H1 (cell line): ENCODE results near the gene CDH9.

ENCODE experiments used
- CTCF ChIP-seq, 3 experiments: IDR thresholded peaks; 1 replicate in 2 of 3; 2 replicates in 1 of 3; pipeline versions ENCODE4 v1.5.1 to v1.6.1; 2011; ENCODE audit warnings: low read length in 3 of 3, mild to moderate bottlenecking in 3 of 3, inconsistent platforms in 2 of 3, low read depth in 1 of 3, moderate library complexity in 1 of 3; ENCODE audit not compliant: insufficient read depth in 1 of 3; ENCODE audit errors: control extremely low read depth in 1 of 3
- GABPA ChIP-seq: IDR thresholded peaks from 2 replicates; pipeline ENCODE4 v1.6.1; 2011; ENCODE audit warnings: mild to moderate bottlenecking, low read length, moderate library complexity, borderline replicate concordance; ENCODE audit not compliant: insufficient read depth
- JUN ChIP-seq: IDR thresholded peaks from 2 replicates; pipeline ENCODE4 v1.6.1; 2011; ENCODE audit warnings: low read depth, mild to moderate bottlenecking, improper control_type of control experiment, low read length
- JUND ChIP-seq: IDR thresholded peaks from 2 replicates; pipeline ENCODE4 v1.6.1; 2011; ENCODE audit warnings: mild to moderate bottlenecking, improper control_type of control experiment, low read length
- POLR2A ChIP-seq, 2 experiments: IDR thresholded peaks; 1 replicate in 1 of 2; 2 replicates in 1 of 2; pipeline ENCODE4 v1.6.1; 2011; ENCODE audit warnings: low read depth in 2 of 2, low read length in 2 of 2, mild to moderate bottlenecking in 2 of 2; ENCODE audit errors: control extremely low read depth in 1 of 2
- TAF1 ChIP-seq: IDR thresholded peaks from 2 replicates; pipeline ENCODE4 v1.6.1; 2011; ENCODE audit warnings: mild to moderate bottlenecking, low read depth, low read length

DNA sequence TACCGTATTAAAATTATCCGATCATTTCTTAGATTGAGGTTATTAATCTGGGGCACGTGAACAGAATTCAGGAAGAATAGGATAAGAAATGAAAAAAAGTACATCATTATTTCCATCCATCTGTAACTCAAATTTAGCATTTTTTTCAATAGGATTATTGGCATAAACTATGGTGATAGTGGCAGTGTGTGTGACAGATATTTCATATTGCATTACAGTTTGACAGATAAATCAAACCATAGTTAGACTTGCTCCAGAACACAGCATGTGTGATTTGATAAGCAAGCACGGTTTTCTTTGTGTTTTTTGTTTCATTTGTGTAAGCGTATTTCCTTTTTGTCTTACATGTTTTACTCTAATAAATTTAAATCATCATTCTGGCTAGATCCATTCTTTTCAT lies 155.0 kb downstream of the CDH9 start:
- TF ChIP-seq JUN (no peak), CTCF (IDR thresholded peaks at IDR 0.05; ENCODE audit: control extremely low read depth in 1 of 3, insufficient read depth in 1 of 3, low read depth in 1 of 3, low read length in 3 of 3) (no peak), POLR2A (IDR thresholded peaks at IDR 0.05; ENCODE audit: control extremely low read depth in 1 of 2, low read depth in 2 of 2, low read length in 2 of 2) (no peak), GABPA (no peak), JUND (no peak), TAF1 (no peak)
